ENCODE results near the gene CENPA.
A peak's percentile ranks its signal among the peaks of the same experiment; 100 is the strongest.

CENPA gene

GRCh38 chr2:26763019-26763418, 22.8 kb upstream of the CENPA start:
- DNase-seq: no peak

GRCh38 chr2:26764078-26764887, 21.6 kb upstream of the CENPA start, which contains the start of gene SLC35F6:
Gene SLC35F6, plus strand, starts transcription at chr2:26764284. Its CDS starts 66 bp downstream, at chr2:26764350.
- DNase-seq: peak; percentile 79 to 82

- DNase-seq: no peak
These were observed 20.9 kb upstream of the CENPA start for GRCh38 chr2:26764906-26765305.

GRCh38 chr2:26765475-26766200, 20.2 kb upstream of the CENPA start:
- no peak for DNase-seq

GRCh38 chr2:26767129-26767528, 18.7 kb upstream of the CENPA start:
- no peak for DNase-seq

GRCh38 chr2:26767894-26768487, 17.9 kb upstream of the CENPA start:
- no peak for DNase-seq

GRCh38 chr2:26768759-26769088, 17.1 kb upstream of the CENPA start:
- no peak for DNase-seq

- DNase-seq: peak; percentile 38 to 78
These were observed 16.6 kb upstream of the CENPA start for GRCh38 chr2:26769089-26769761.

GRCh38 chr2:26770986-26771586, 14.8 kb upstream of the CENPA start:
- DNase-seq: peak in 1 of 2 donors; percentile 38

- DNase-seq: peak; percentile 32 to 39
These were observed 13.5 kb upstream of the CENPA start for GRCh38 chr2:26772064-26773001.

- no peak for DNase-seq
These were observed 9.6 kb upstream of the CENPA start for GRCh38 chr2:26776195-26776800.

GRCh38 chr2:26778098-26778497, 7.8 kb upstream of the CENPA start:
- no peak for DNase-seq

- DNase-seq: no peak
These were observed 7.3 kb upstream of the CENPA start for GRCh38 chr2:26778507-26778906.

- DNase-seq: no peak
These were observed 5.6 kb upstream of the CENPA start for GRCh38 chr2:26780203-26780760.

GRCh38 chr2:26782876-26783704, 2.8 kb upstream of the CENPA start:
- no peak for DNase-seq

GRCh38 chr2:26784570-26785234, 1.2 kb upstream of the CENPA start:
- DNase-seq: no peak

GRCh38 chr2:26786207-26787028, 562 bp downstream of the CENPA start:
- DNase-seq: no peak

GRCh38 chr2:26792720-26793119, 6.9 kb downstream of the CENPA start:
- no peak for DNase-seq
